ENCODE measurements around the gene SLITRK3.

DNA sequence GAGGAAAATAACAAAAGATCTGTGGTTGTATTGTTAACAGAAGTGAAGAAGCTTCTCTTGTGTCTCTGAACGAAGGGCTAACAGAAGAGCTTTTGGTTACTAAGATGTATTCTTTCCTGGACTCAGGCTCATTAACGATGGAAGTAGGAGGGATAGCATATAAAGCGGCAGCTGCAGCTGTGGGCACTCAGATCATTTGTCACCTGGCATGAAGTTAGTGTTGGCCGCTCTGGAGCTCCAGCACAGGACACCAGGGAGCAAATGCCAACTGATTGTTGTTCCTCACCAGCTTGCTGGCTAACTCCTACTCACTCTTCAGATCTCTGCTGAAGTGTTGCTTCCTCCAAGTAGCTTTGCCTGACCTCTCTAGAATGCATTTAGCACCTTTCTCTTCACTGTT lies 15.5 kb upstream of the SLITRK3 start:
- no peak for TF ChIP-seq RAD21 (conservative IDR thresholded peaks at IDR 0.05)
- TF ChIP-seq, protein P1, sequence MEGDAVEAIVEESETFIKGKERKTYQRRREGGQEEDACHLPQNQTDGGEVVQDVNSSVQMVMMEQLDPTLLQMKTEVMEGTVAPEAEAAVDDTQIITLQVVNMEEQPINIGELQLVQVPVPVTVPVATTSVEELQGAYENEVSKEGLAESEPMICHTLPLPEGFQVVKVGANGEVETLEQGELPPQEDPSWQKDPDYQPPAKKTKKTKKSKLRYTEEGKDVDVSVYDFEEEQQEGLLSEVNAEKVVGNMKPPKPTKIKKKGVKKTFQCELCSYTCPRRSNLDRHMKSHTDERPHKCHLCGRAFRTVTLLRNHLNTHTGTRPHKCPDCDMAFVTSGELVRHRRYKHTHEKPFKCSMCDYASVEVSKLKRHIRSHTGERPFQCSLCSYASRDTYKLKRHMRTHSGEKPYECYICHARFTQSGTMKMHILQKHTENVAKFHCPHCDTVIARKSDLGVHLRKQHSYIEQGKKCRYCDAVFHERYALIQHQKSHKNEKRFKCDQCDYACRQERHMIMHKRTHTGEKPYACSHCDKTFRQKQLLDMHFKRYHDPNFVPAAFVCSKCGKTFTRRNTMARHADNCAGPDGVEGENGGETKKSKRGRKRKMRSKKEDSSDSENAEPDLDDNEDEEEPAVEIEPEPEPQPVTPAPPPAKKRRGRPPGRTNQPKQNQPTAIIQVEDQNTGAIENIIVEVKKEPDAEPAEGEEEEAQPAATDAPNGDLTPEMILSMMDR (IDR thresholded peaks at IDR 0.05; ENCODE audit: poor library complexity, severe bottlenecking): no peak
- no peak for TF ChIP-seq EZH2 (IDR thresholded peaks at IDR 0.05; ENCODE audit: borderline replicate concordance, insufficient read depth, low read length, poor library complexity, severe bottlenecking)
- TF ChIP-seq, protein P2, sequence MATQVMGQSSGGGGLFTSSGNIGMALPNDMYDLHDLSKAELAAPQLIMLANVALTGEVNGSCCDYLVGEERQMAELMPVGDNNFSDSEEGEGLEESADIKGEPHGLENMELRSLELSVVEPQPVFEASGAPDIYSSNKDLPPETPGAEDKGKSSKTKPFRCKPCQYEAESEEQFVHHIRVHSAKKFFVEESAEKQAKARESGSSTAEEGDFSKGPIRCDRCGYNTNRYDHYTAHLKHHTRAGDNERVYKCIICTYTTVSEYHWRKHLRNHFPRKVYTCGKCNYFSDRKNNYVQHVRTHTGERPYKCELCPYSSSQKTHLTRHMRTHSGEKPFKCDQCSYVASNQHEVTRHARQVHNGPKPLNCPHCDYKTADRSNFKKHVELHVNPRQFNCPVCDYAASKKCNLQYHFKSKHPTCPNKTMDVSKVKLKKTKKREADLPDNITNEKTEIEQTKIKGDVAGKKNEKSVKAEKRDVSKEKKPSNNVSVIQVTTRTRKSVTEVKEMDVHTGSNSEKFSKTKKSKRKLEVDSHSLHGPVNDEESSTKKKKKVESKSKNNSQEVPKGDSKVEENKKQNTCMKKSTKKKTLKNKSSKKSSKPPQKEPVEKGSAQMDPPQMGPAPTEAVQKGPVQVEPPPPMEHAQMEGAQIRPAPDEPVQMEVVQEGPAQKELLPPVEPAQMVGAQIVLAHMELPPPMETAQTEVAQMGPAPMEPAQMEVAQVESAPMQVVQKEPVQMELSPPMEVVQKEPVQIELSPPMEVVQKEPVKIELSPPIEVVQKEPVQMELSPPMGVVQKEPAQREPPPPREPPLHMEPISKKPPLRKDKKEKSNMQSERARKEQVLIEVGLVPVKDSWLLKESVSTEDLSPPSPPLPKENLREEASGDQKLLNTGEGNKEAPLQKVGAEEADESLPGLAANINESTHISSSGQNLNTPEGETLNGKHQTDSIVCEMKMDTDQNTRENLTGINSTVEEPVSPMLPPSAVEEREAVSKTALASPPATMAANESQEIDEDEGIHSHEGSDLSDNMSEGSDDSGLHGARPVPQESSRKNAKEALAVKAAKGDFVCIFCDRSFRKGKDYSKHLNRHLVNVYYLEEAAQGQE (IDR thresholded peaks at IDR 0.05; ENCODE audit: borderline replicate concordance): no peak
- no peak for TF ChIP-seq EP300 (conservative IDR thresholded peaks at IDR 0.05; ENCODE audit: poor library complexity, severe bottlenecking)
- no peak for TF ChIP-seq POLR2AphosphoS5 (IDR thresholded peaks at IDR 0.05)
- no peak for TF ChIP-seq MXI1 (conservative IDR thresholded peaks at IDR 0.05; ENCODE audit: poor library complexity, severe bottlenecking)
